ENCODE results near the gene PPM1J. TPM values are rescaled to one million over a fixed set of nuclear protein-coding genes. Genes with fewer than 3 reads are reported as not detected.
"Not testable (repeated sequence)": the region's sequence is repeated elsewhere in the genome, so short reads cannot be mapped to it uniquely, and the experiment has no call there.

Gene PPM1J
- total RNA-seq, 1 donor from 2014 or later, result 5.4 TPM

- Histone ChIP-seq H3K9me3 (replicated peaks) (no peaks in the 10 kb centered on the region), H3K36me3 (no peaks in the 10 kb centered on the region), H3K27me3 (ENCODE audit: low read depth) (peaks cover 62% of the 10 kb centered on the region), H3K27ac (replicated peaks) (no peak overlapping the region), H3K4me1 (no peaks in the 10 kb centered on the region), H3K4me3 (no peak overlapping the region)
- TF ChIP-seq, protein P1, sequence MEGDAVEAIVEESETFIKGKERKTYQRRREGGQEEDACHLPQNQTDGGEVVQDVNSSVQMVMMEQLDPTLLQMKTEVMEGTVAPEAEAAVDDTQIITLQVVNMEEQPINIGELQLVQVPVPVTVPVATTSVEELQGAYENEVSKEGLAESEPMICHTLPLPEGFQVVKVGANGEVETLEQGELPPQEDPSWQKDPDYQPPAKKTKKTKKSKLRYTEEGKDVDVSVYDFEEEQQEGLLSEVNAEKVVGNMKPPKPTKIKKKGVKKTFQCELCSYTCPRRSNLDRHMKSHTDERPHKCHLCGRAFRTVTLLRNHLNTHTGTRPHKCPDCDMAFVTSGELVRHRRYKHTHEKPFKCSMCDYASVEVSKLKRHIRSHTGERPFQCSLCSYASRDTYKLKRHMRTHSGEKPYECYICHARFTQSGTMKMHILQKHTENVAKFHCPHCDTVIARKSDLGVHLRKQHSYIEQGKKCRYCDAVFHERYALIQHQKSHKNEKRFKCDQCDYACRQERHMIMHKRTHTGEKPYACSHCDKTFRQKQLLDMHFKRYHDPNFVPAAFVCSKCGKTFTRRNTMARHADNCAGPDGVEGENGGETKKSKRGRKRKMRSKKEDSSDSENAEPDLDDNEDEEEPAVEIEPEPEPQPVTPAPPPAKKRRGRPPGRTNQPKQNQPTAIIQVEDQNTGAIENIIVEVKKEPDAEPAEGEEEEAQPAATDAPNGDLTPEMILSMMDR (IDR thresholded peaks at IDR 0.05; ENCODE audit: borderline replicate concordance), result no peak
- intact Hi-C loops (cut with micrococcal nuclease), result loop anchor here (10.0 kb wide), 1 partner anchor 309 kb away; no protein-coding TSS in a partner anchor
- no peak for DNase-seq
Measured at GRCh38 chr1:112735752-112736151, 20.6 kb upstream of the PPM1J start.

- intact Hi-C loops (cut with micrococcal nuclease), result loop anchor here (10.0 kb wide), 1 partner anchor 313 kb away; no protein-coding TSS in a partner anchor
- Histone ChIP-seq H3K36me3 (no peaks in the 10 kb centered on the region), H3K4me1 (no peaks in the 10 kb centered on the region), H3K27ac (replicated peaks) (no peak overlapping the region), H3K4me3 (no peak overlapping the region), H3K27me3 (ENCODE audit: low read depth) (peaks cover 27% of the 10 kb centered on the region), H3K9me3 (replicated peaks) (no peaks in the 10 kb centered on the region)
- TF ChIP-seq, protein P1 (IDR thresholded peaks at IDR 0.05; ENCODE audit: borderline replicate concordance), result no peak
- DNase-seq, result no peak
Measured at GRCh38 chr1:112731451-112731850, 16.3 kb upstream of the PPM1J start.

DNA sequence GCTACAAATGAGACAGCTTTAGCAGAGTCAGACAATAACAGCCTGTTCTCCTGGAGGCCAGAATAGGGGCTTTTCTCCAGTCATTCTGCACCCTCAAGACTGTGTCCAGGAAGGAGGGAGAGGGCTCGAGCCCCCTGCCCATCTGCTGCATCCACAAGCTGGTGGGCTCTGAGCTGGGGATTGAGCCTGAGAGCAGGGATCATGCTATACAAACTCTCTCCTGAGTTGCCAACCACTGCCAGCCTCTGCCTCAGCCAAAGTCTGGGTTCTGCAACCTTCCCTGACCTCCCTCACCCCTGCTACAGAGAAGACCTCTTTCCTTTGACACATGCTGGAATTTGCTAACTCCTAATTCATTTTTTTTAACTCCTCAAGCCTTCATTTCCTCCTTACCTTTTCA is 14.8 kb upstream of the PPM1J start:
- Histone ChIP-seq H3K4me3 (no peak overlapping the region), H3K9me3 (replicated peaks) (no peaks in the 10 kb centered on the region), H3K27ac (replicated peaks) (no peak overlapping the region), H3K36me3 (no peaks in the 10 kb centered on the region), H3K27me3 (ENCODE audit: low read depth) (peaks cover 13% of the 10 kb centered on the region), H3K4me1 (no peaks in the 10 kb centered on the region)
- intact Hi-C loops (cut with micrococcal nuclease), result loop anchor here (10.0 kb wide), 1 partner anchor 315 kb away; no protein-coding TSS in a partner anchor
- TF ChIP-seq, protein P1 (IDR thresholded peaks at IDR 0.05; ENCODE audit: borderline replicate concordance), result no peak
- no peak for DNase-seq

- H3K9me3 ChIP-seq (replicated peaks); DNase-seq; intact Hi-C loops (cut with micrococcal nuclease); H3K27ac ChIP-seq (replicated peaks); H3K36me3 ChIP-seq; H3K4me1 ChIP-seq; H3K27me3 ChIP-seq (ENCODE audit: low read depth); H3K4me3 ChIP-seq: not testable (repeated sequence)
Measured at GRCh38 chr1:112729011-112729410, 13.9 kb upstream of the PPM1J start.

- H3K9me3 ChIP-seq (replicated peaks); DNase-seq; H3K27me3 ChIP-seq (ENCODE audit: low read depth); intact Hi-C loops (cut with micrococcal nuclease); H3K27ac ChIP-seq (replicated peaks); H3K4me3 ChIP-seq; H3K4me1 ChIP-seq; H3K36me3 ChIP-seq: not testable (repeated sequence)
Measured at GRCh38 chr1:112728306-112728971, 13.3 kb upstream of the PPM1J start.

DNA sequence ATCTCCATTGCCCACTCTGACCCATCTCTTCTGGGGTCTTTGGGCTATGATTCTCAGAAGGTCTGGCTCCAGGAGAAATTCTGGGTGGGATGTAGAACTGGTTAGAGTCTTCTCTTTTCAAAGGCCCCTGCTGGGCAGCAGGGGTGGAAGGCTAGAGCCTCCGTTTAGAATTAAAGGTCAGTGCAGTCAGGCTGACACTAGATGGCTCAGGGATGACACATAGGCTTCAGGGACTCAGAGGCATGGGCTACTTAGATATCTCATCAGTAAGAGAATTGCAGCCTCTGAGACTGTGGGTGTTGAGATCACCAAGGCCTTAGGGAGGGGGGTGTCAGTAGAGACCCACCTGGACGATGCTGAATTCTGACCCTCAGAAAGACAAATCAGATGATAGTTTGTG is 12.6 kb upstream of the PPM1J start:
- intact Hi-C loops (cut with micrococcal nuclease), result no loop called here
- Histone ChIP-seq H3K9me3 (replicated peaks) (no peaks in the 10 kb centered on the region), H3K4me1 (peaks cover 3% of the 10 kb centered on the region), H3K27me3 (ENCODE audit: low read depth) (peaks cover 15% of the 10 kb centered on the region), H3K36me3 (no peaks in the 10 kb centered on the region), H3K27ac (replicated peaks) (no peak overlapping the region), H3K4me3 (no peak overlapping the region)
- no peak for DNase-seq
- TF ChIP-seq, protein P1 (IDR thresholded peaks at IDR 0.05; ENCODE audit: borderline replicate concordance), result no peak

DNA sequence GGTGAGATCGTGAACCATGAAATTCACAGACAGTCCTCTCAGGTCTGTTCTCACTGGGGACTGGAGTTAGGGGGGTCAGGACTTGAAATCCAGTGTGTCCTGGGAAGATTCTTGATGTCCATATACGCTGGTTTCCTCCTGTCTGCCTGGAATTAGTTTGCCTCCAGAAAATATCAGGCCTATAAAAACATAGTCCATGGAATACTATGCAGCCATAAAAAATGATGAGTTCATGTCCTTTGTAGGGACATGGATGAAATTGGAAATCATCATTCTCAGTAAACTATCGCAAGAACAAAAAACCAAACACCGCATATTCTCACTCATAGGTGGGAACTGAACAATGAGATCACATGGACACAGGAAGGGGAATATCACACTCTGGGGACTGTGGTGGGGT is 9.1 kb upstream of the PPM1J start:
- H3K9me3 ChIP-seq (replicated peaks); intact Hi-C loops (cut with micrococcal nuclease); DNase-seq; H3K36me3 ChIP-seq; H3K27ac ChIP-seq (replicated peaks); H3K4me3 ChIP-seq: not testable (repeated sequence)
- Histone ChIP-seq H3K27me3 (ENCODE audit: low read depth) (peaks cover 37% of the 10 kb centered on the region), H3K4me1 (peaks cover 11% of the 10 kb centered on the region)

Data from left ventricle myocardium inferior (tissue), 1 donor.